ENCODE data around the gene MARK2.
A peak's percentile ranks its signal among the peaks of the same experiment; 100 is the strongest.

The MARK2 gene

GRCh38 chr11:63816166-63816565 is 22.7 kb upstream of the MARK2 start:
- peak overlapping the region; percentile 1 for H3K9ac ChIP-seq (ENCODE audit: insufficient read length, low read depth)
- TF ChIP-seq ZNF274 (IDR thresholded peaks at IDR 0.05; ENCODE audit: low read depth, low read length) = no peak
- TF ChIP-seq SUZ12 (IDR thresholded peaks at IDR 0.05; ENCODE audit: extremely low read depth, insufficient read depth, insufficient read length) = no peak
- no peak for TF ChIP-seq YY1 (IDR thresholded peaks at IDR 0.05; ENCODE audit: insufficient read depth, insufficient read length)
- peaks cover 15% of the 10 kb centered on the region for H3K4me1 ChIP-seq (ENCODE audit: insufficient read depth, insufficient read length)
- no peak overlapping the region for H3K4me3 ChIP-seq (ENCODE audit: insufficient read length, low read depth)
- no peak for DNase-seq (ENCODE audit: low read depth, low spot score)
- peaks cover 67% of the 10 kb centered on the region for H3K36me3 ChIP-seq (ENCODE audit: insufficient read depth, insufficient read length, low read length)
- H3K27me3 ChIP-seq (ENCODE audit: insufficient read depth, insufficient read length) = no peaks in the 10 kb centered on the region
- no peaks in the 10 kb centered on the region for H3K9me3 ChIP-seq (ENCODE audit: insufficient read depth, low read length)

GRCh38 chr11:63816732-63817131 is 22.2 kb upstream of the MARK2 start:
- peak overlapping the region; percentile 1 for H3K9ac ChIP-seq (ENCODE audit: insufficient read length, low read depth)
- H3K4me1 ChIP-seq (ENCODE audit: insufficient read depth, insufficient read length) = peaks cover 15% of the 10 kb centered on the region
- no peak overlapping the region for H3K4me3 ChIP-seq (ENCODE audit: insufficient read length, low read depth)
- no peaks in the 10 kb centered on the region for H3K27me3 ChIP-seq (ENCODE audit: insufficient read depth, insufficient read length)
- DNase-seq (ENCODE audit: low read depth, low spot score) = no peak
- H3K9me3 ChIP-seq (ENCODE audit: insufficient read depth, low read length) = no peaks in the 10 kb centered on the region
- H3K36me3 ChIP-seq (ENCODE audit: insufficient read depth, insufficient read length, low read length) = peaks cover 72% of the 10 kb centered on the region
- TF ChIP-seq YY1 (IDR thresholded peaks at IDR 0.05; ENCODE audit: insufficient read depth, insufficient read length) = no peak

- TF ChIP-seq SUZ12 (IDR thresholded peaks at IDR 0.05; ENCODE audit: extremely low read depth, insufficient read depth, insufficient read length) (no peak), YY1 (IDR thresholded peaks at IDR 0.05; ENCODE audit: insufficient read depth, insufficient read length) (no peak), ZNF274 (IDR thresholded peaks at IDR 0.05; ENCODE audit: low read depth, low read length) (no peak)
- DNase-seq (ENCODE audit: low read depth, low spot score) = no peak
- no peaks in the 10 kb centered on the region for H3K9me3 ChIP-seq (ENCODE audit: insufficient read depth, low read length)
- peak overlapping the region; percentile 46 for H3K9ac ChIP-seq (ENCODE audit: insufficient read length, low read depth)
- no peaks in the 10 kb centered on the region for H3K27me3 ChIP-seq (ENCODE audit: insufficient read depth, insufficient read length)
- H3K36me3 ChIP-seq (ENCODE audit: insufficient read depth, insufficient read length, low read length) = peaks cover 84% of the 10 kb centered on the region
- H3K4me3 ChIP-seq (ENCODE audit: insufficient read length, low read depth) = no peak overlapping the region
- H3K4me1 ChIP-seq (ENCODE audit: insufficient read depth, insufficient read length) = peaks cover 11% of the 10 kb centered on the region
Measured at GRCh38 chr11:63817758-63818498, 21.0 kb upstream of the MARK2 start.

DNA sequence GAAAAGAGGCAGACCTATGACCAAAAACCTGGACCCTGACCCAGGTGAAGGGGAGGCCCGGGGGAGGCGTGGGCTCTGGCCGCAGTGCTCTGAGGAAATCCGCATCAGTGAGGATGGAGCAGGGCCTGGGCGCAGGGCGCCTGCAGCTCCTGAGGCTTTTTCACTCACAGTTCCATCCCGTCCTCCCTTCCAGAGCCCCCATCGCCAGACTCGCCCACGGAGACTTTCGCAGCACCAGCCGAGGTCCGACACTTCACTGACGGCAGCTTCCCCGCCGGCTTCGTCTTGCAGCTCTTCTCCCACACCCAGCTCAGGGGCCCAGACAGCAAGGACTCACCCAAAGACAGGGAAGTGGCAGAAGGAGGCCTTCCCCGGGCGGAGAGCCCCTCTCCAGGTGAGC is 20.3 kb upstream of the MARK2 start:
- no peaks in the 10 kb centered on the region for H3K27me3 ChIP-seq (ENCODE audit: insufficient read depth, insufficient read length)
- no peak for DNase-seq (ENCODE audit: low read depth, low spot score)

GRCh38 chr11:63821411-63821810 is 17.5 kb upstream of the MARK2 start:
- Histone ChIP-seq H3K9me3 (ENCODE audit: insufficient read depth, low read length) (no peaks in the 10 kb centered on the region), H3K27me3 (ENCODE audit: insufficient read depth, insufficient read length) (no peaks in the 10 kb centered on the region), H3K4me1 (ENCODE audit: insufficient read depth, insufficient read length) (peaks cover 9% of the 10 kb centered on the region), H3K36me3 (ENCODE audit: insufficient read depth, insufficient read length, low read length) (peaks cover 91% of the 10 kb centered on the region), H3K4me3 (ENCODE audit: insufficient read length, low read depth) (no peak overlapping the region), H3K9ac (ENCODE audit: insufficient read length, low read depth) (no peak overlapping the region)
- TF ChIP-seq ZNF274 (IDR thresholded peaks at IDR 0.05; ENCODE audit: low read depth, low read length) (no peak), SUZ12 (IDR thresholded peaks at IDR 0.05; ENCODE audit: extremely low read depth, insufficient read depth, insufficient read length) (no peak), YY1 (IDR thresholded peaks at IDR 0.05; ENCODE audit: insufficient read depth, insufficient read length) (no peak)
- DNase-seq (ENCODE audit: low read depth, low spot score) = no peak

More for the DNA sequence above, 20.3 kb upstream of the MARK2 start:
- Histone ChIP-seq H3K9me3 (ENCODE audit: insufficient read depth, low read length) (no peaks in the 10 kb centered on the region), H3K4me3 (ENCODE audit: insufficient read length, low read depth) (no peak overlapping the region), H3K4me1 (ENCODE audit: insufficient read depth, insufficient read length) (peaks cover 11% of the 10 kb centered on the region), H3K9ac (ENCODE audit: insufficient read length, low read depth) (no peak overlapping the region), H3K36me3 (ENCODE audit: insufficient read depth, insufficient read length, low read length) (peaks cover 90% of the 10 kb centered on the region)
- no peak for TF ChIP-seq ZNF274 (IDR thresholded peaks at IDR 0.05; ENCODE audit: low read depth, low read length)
- TF ChIP-seq SUZ12 (IDR thresholded peaks at IDR 0.05; ENCODE audit: extremely low read depth, insufficient read depth, insufficient read length) = no peak
- no peak for TF ChIP-seq YY1 (IDR thresholded peaks at IDR 0.05; ENCODE audit: insufficient read depth, insufficient read length)

DNA sequence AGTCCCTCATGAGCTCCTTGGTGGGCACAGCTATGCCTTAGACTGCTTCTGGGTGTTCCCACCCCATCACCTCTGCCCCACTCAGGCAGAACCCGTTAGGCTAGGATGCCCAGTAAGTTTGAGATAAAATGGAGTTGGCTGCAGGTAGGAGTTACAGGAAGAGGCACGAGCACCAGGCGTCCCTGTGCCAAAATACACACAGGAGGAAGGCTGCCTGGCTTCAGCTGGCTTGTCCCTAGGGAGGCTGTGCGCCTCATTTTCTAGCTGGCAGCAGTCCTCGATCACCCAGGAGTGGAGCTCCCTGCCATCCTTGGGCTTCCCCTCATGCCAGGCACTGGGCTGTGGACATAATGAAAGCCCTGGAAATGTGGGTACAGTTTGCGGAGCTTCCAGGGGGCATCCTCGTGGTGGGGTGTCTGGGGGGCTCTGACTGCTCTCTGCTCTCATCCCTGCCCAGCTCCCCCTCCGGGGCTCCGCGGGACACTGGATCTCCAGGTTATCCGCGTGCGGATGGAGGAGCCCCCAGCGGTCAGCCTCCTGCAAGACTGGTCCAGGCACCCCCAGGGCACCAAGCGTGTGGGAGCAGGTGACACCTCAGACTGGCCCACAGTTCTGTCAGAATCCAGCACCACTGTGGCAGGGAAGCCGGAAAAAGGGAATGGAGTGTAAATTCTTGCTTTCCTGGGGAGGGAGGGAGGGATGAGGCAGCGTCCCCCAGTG is 12.3 kb upstream of the MARK2 start:
- H3K4me1 ChIP-seq (ENCODE audit: insufficient read depth, insufficient read length) = peaks cover 7% of the 10 kb centered on the region
- H3K9me3 ChIP-seq (ENCODE audit: insufficient read depth, low read length) = no peaks in the 10 kb centered on the region
- no peak for TF ChIP-seq ZNF274 (IDR thresholded peaks at IDR 0.05; ENCODE audit: low read depth, low read length)
- TF ChIP-seq YY1 (IDR thresholded peaks at IDR 0.05; ENCODE audit: insufficient read depth, insufficient read length) = no peak
- TF ChIP-seq SUZ12 (IDR thresholded peaks at IDR 0.05; ENCODE audit: extremely low read depth, insufficient read depth, insufficient read length) = no peak
- no peak overlapping the region for H3K4me3 ChIP-seq (ENCODE audit: insufficient read length, low read depth)
- DNase-seq (ENCODE audit: low read depth, low spot score) = no peak
- H3K36me3 ChIP-seq (ENCODE audit: insufficient read depth, insufficient read length, low read length) = peaks cover 70% of the 10 kb centered on the region
- H3K27me3 ChIP-seq (ENCODE audit: insufficient read depth, insufficient read length) = no peaks in the 10 kb centered on the region
- H3K9ac ChIP-seq (ENCODE audit: insufficient read length, low read depth) = no peak overlapping the region

DNA sequence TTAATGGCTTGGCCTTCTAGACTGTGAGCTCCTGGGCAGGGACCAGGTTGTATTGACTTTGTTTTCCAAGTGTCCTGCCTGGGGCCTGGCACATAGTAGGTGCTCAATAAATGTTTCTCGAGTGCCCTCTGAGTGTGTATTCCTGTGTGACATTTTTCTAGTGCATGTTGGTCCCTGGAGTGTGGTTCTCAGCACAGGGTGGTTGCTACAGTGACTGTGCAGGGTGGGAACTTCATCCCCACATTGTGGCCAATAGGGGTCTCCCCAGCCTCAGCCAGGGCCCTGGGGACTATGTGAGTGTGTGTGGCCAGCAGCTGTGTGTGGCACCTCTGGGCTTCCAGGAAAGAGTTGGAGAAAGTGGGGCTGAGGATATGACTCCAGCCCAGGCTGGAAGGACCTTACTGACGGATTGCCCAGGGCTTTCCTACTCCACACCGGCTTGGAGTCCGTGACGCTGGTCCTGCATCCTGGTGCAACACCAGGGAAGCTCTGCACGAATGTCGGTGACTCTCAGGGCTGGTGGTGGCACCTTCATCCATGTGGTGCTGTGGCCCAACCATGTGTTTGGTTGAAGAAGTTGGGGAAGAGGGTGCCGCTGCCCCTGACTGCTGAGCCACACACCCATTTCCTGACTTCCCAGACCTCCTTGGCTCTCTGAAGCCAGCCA is 9.0 kb upstream of the MARK2 start:
- H3K4me3 ChIP-seq (ENCODE audit: insufficient read length, low read depth) = no peak overlapping the region
- no peak for TF ChIP-seq YY1 (IDR thresholded peaks at IDR 0.05; ENCODE audit: insufficient read depth, insufficient read length)
- TF ChIP-seq ZNF274 (IDR thresholded peaks at IDR 0.05; ENCODE audit: low read depth, low read length) = no peak
- no peak for TF ChIP-seq SUZ12 (IDR thresholded peaks at IDR 0.05; ENCODE audit: extremely low read depth, insufficient read depth, insufficient read length)
- H3K36me3 ChIP-seq (ENCODE audit: insufficient read depth, insufficient read length, low read length) = peaks cover 41% of the 10 kb centered on the region
- H3K27me3 ChIP-seq (ENCODE audit: insufficient read depth, insufficient read length) = no peaks in the 10 kb centered on the region
- DNase-seq (ENCODE audit: low read depth, low spot score) = no peak
- no peaks in the 10 kb centered on the region for H3K9me3 ChIP-seq (ENCODE audit: insufficient read depth, low read length)
- peaks cover 18% of the 10 kb centered on the region for H3K4me1 ChIP-seq (ENCODE audit: insufficient read depth, insufficient read length)
- H3K9ac ChIP-seq (ENCODE audit: insufficient read length, low read depth) = no peak overlapping the region

Measured in NT2/D1 (cell line).